HG03066 (cell line): ENCODE results near the gene ZNHIT1.
A peak's percentile ranks its signal among the peaks of the same experiment; 100 is the strongest.
"Not testable (repeated sequence)": the region's sequence is repeated elsewhere in the genome, so short reads cannot be mapped to it uniquely, and the experiment has no call there.

Experiments
- ATAC-seq: cut with Tn5 transposase; IDR thresholded peaks from one replicate; pipeline ENCODE4 v1.9.1; 2021; ENCODE audit warnings: low read depth; ENCODE audit not compliant: unreplicated experiment

The ZNHIT1 gene

GRCh38 chr7:101239191-101239950, 21.4 kb downstream of the ZNHIT1 start:
- ATAC-seq, result no peak

DNA sequence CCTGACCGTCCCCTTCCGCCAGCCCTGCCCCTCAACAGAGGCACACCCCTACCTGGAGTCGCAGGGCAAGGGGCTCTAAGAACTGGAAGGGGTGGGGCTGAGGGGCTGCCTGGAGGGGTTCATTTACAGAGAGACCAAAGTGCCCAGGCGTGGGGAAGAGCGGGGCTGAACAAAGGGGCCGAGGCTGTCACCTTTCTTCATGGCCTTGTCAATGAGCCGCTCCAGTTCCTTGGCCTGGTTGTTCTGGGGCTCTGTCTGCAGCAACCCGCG, 21.9 kb downstream of the ZNHIT1 start:
- ATAC-seq, result no peak

DNA sequence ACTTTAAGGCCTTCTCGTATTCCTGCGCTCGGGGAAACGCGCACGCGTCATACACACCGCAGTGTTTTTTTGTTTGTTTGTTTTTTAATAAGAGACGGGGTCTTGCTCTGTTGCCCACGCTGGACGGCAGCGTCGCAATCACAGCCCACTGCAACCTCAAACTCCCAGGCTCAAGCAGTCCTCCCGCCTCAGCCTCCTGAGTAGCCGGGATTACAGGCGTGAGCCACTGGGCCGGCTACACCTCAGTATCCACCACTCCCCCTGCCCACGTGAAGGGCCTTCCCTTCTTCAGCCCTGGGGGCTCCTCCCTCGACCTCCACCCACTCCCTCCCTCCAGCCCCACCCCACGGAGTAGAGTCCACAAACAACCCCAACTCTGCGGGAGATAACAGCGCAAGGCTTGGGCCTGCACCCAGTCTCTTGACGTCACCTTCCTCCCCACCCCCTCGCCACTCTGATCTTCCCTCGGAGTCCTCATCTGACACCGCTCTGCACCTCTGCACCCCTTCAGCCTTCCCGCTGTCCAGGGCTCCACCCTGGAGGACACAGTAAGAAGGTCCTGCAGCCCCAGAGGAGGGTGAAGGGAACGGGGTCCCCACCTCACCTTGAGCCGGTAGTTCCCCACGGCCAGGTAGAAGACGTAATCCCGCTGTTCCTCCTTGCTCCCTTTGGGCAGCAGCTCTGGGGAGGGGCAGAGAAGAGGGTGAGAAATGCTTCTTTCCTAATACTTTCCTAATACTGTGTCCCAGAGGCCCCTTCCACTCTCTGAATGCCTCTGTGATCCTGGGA, 22.5 kb downstream of the ZNHIT1 start:
- no peak for ATAC-seq

GRCh38 chr7:101241015-101241363, 23.0 kb downstream of the ZNHIT1 start:
- ATAC-seq, result no peak

- ATAC-seq, result no peak
Observed at GRCh38 chr7:101241443-101242349, 23.7 kb downstream of the ZNHIT1 start.

- ATAC-seq, result no peak
Observed at GRCh38 chr7:101243646-101244374, 25.8 kb downstream of the ZNHIT1 start.

GRCh38 chr7:101244375-101245146, 26.6 kb downstream of the ZNHIT1 start, which contains the start of gene FIS1:
TSS of gene FIS1 (minus strand) at chr7:101245081. CDS start at chr7:101245004, 77 bp downstream.
- ATAC-seq, result peak; percentile 87

GRCh38 chr7:101245147-101245668, 27.2 kb downstream of the ZNHIT1 start:
- no peak for ATAC-seq

DNA sequence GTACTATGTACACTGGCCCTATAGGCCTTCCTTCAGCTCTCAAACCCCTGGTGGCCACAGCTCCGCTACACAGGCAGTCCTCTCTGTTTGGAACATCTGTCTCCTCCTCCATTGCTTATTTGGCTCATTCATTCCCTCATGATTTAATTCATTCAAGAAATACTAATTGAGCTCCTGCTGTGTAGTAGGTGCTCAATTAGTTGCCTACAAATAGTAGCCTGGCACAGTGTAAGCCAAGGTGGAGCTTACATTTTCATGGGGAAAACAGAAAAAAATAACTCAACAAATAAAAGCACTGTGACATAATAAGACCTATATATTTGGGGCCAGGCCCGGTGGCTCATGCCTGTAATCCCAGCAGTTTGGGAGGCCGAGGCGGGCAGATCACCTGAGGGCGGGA, 30.3 kb downstream of the ZNHIT1 start:
- ATAC-seq, result no peak

DNA sequence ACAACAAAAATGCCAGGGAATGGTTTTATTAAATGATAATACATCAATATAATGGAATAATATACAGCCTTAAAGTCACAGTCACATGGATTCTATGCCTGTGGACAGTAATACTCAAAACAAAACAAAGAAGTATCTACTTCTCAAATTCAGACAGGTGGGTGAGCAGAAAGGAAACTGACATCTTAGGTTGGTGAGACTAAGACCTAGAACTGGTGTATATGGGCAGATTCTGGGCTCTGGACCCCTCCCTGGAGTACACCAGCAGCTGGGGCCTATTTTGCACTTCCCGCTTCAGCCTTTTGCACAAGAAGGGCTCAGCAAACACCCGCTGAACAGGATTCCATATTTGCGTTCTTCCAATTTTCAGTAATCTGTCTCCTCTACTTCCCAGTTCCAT, 32.4 kb downstream of the ZNHIT1 start:
- no peak for ATAC-seq

GRCh38 chr7:101251871-101252659, 34.1 kb downstream of the ZNHIT1 start:
- peak; percentile 96 for ATAC-seq

GRCh38 chr7:101253199-101253598, 35.2 kb downstream of the ZNHIT1 start:
- ATAC-seq, result not testable (repeated sequence)

GRCh38 chr7:101255796-101256195, 37.8 kb downstream of the ZNHIT1 start:
- ATAC-seq, result no peak

DNA sequence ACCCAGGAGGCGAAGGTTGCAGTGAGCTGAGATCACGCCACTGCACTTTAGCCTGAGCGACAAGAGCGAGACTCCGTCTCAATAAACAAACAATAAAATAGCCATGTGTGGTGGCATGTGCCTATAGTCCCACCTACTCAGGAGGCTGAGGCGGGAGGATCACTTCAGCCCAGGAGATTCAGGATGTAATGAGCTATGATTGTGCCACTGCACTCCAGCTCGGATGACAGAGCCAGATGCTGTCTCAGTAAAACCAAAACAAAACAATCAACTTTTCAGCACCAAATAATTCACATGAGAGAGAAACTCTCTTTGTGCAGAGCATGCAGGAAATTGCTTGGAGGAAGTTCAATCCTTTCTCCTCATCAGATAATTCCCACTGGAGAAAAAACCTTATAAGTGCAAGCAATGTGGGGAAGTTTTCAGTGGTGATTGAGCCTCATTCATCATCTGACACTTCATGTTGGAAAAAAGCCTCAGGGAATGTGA, 40.3 kb downstream of the ZNHIT1 start:
- no peak for ATAC-seq

- ATAC-seq, result not testable (repeated sequence)
Observed at GRCh38 chr7:101264102-101264706, 46.2 kb downstream of the ZNHIT1 start.

DNA sequence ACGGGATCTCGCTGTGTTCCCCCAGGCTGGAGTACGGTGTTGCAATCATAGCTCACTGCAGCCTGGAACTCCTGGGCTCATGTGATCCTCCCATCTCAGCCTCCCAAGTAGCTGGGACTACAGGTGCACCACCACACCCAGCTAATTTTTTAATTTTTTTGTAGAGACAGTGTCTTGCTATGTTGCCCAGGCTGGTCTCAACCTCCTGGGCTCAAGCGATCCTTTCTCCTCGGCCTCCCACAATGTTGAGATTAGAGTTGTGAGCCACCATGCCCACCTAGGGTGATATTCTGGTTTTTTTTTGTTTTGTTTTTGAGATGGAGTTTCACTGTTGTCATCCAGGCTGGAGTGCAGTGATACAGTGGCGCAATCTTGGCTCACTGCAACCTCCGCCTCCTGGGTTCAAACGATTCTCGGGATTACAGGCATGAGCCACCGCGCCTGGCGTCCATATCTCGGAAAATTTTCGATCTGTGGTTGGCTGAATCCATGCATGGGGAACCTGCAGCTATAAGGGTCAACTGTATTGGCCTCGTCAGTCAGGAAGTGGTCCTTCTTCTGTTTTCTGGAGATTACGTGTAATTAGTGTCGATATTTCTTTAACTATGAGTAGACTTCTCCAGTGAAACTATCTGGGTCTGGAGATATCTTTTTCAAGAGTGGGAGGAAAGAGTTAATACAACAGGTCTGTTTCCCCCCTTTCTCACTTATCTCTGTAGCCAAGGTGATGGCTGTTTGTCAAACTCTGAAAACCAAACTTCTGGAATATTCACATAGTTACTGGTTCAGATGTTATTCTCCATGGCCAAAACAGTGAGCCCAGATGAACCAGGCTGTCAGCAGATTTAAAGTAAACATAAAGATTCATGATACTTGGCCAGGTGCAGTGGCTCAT, 47.9 kb downstream of the ZNHIT1 start:
- no peak for ATAC-seq

DNA sequence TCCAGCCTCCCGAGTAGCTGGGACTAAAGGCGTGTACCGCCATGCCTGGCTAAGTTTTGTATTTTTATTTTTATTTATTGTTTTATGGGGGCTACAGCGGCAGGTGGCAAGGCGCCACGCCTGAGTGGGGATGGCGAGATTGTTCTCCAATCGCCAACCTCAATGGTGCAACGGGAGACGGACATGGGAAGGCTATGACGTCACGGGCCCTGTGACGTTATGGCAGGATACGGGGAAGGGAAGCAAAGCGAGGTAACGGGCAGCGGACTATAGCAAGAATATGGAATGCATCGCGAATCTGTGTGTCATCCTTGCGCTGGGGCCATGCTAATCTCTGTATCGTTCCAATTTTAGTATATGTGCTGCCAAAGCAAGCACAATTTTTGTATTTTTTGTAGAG, 51.7 kb downstream of the ZNHIT1 start:
- ATAC-seq, result no peak
